A549 treated with CORT108297 at 1 μM for 4 hours (cell line): ENCODE measurements around the gene CCBE1. TPM values are rescaled to one million over a fixed set of nuclear protein-coding genes. Genes with fewer than 3 reads are reported as not detected.

Source experiments
- total RNA-seq: library from RNA; stranded (reverse); fragments of 200-300 nt; extraction: Qiagen RNA extraction; gene quantifications from 5 replicates; pipeline ENCODE4 v1.2.3, GENCODE V29; 2022

Gene CCBE1
- 7.3 to 14.9 TPM (median 10.4 TPM) in 5 replicates for total RNA-seq

GRCh38 chr18:59697236-59697932, at the start of gene CCBE1:
CCBE1 (minus strand) TSS chr18:59697423.

Other genes with a start within 250 kb of the CCBE1 start
- gene PMAIP1, start 202.6 kb upstream of the CCBE1 start, total RNA-seq = 11.1 to 15.0 TPM (median 13.2 TPM) in 5 replicates